ENCODE measurements around the gene ZG16B. TPM values are rescaled to one million over a fixed set of nuclear protein-coding genes. Genes with fewer than 3 reads are reported as not detected.

The ZG16B gene, protein sequence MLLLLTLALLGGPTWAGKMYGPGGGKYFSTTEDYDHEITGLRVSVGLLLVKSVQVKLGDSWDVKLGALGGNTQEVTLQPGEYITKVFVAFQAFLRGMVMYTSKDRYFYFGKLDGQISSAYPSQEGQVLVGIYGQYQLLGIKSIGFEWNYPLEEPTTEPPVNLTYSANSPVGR
- total RNA-seq (2021) (19.9 and 23.4 TPM in 2 replicates), Bru-seq, nascent RNA (percentile 47 among the genes with signal in this experiment), BruChase-seq, experiment 1, labeled RNA remaining after a 2-hour chase (percentile 56 among the genes with signal in this experiment), BruChase-seq, experiment 2, labeled RNA remaining after a 6-hour chase (percentile 61 among the genes with signal in this experiment)
- long read RNA-seq, transcript ZG16B-201 (4 exons, 831 nt) = major isoform, 5 of 11 reads
- long read RNA-seq, partial matches to known transcripts = 0 of 11 reads
- long read RNA-seq, other reads (novel, unspliced or antisense) = 4 of 11 reads

GRCh38 chr16:2829501-2830354 is at the start of gene ZG16B:
ZG16B (plus strand) TSS chr16:2830303; CDS start chr16:2830442, 139 bp downstream.
- Histone ChIP-seq H2AFZ (peak within 1 kb of the TSS; percentile 44; the same call in 1 of the 2 replicates), H4K20me1 (ENCODE audit: insufficient read depth) (no peaks in the 10 kb centered on the region), H3K27ac (peak within 1 kb of the TSS; percentile 53; the same call in 1 of the 2 replicates), H3K4me2 (peak within 1 kb of the TSS; percentile 65), H3K9me3 (ENCODE audit: insufficient read depth, low read depth) (no peaks in the 10 kb centered on the region), H3K79me2 (ENCODE audit: low read depth) (no peaks in the 10 kb centered on the region), H3F3A (ENCODE audit: insufficient read depth, low read depth) (peaks cover 17% of the 10 kb centered on the region; the same call in 1 of the 2 replicates), H3K4me1 (replicated peaks; ENCODE audit: insufficient read depth) (peaks cover 14% of the 10 kb centered on the region), H3K4me3 (no peak within 1 kb of the TSS), H3K27me3 (ENCODE audit: insufficient read depth, low read depth) (no peaks in the 10 kb centered on the region), H3K36me3 (ENCODE audit: low read depth) (no peaks in the 10 kb centered on the region), H3K9me2 (ENCODE audit: insufficient read depth) (no peaks in the 10 kb centered on the region)
- DNase-seq = peak; percentile 77
- intact Hi-C loops (cut with micrococcal nuclease; ENCODE audit: unreplicated experiment) = loop anchor here (1.0 kb wide), 2 partner anchors 29 to 51 kb away; partner anchors contain the start of gene PRSS22
- no TSS peak for BruUV-seq (replicated peaks)
- CTCF ChIA-PET = interaction anchor here (0.7 kb wide), 1 partner anchor 47 kb away, joined by 3 read pairs; no protein-coding TSS in a partner anchor
- POLR2A ChIA-PET (ENCODE audit: unreplicated experiment) = interaction anchor here (0.6 to 0.7 kb wide), 2 partner anchors 24 to 85 kb away, joined by 3 to 4 read pairs; no protein-coding TSS in a partner anchor
- TF ChIP-seq CTCF (conservative IDR thresholded peaks at IDR 0.05) (no peak), EZH2 (IDR thresholded peaks at IDR 0.05; ENCODE audit: low read depth) (no peak)

DNA sequence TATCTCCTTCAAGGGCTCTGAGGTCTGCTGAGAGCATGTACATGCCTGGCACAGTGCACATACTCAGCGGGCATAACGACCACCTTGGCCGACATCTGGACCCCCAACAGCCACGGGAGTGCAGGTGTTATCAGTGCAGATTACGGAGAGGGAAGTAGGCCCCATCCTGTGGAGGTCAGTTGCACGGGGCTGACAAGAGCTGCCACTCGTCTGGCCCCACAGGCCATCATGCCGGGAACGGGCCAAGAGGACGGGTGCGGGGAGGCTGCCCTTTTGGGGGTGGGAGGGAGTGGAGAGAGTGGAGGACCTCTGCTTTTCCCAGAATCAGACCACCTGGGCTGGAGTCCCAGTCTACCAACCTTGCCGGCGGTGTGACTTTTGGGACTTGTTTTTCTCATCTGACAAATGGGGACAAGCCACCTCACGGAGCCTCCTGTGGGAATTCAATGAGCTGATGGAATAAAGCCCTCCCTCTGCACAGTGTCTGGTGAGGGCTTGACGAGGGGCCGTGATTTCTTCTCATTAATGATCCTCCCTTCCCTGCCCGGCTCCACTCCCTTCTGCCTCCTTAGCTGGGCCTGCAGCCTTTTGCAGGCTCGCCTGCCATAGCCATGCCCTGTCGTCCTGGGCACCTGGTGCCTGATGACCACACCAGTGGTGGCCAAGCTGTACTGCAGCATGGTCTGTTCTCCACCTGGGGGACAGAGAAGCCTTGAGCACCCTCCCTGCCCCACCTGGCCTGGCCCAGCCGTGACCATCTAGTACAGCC is 47.3 kb upstream of the ZG16B start:
- Histone ChIP-seq H3K9me2 (ENCODE audit: insufficient read depth) (no peaks in the 10 kb centered on the region), H3F3A (ENCODE audit: insufficient read depth, low read depth) (peaks cover 25% of the 10 kb centered on the region; the same call in 1 of the 2 replicates), H4K20me1 (ENCODE audit: insufficient read depth) (no peaks in the 10 kb centered on the region), H3K27ac (no peak overlapping the region), H3K4me1 (replicated peaks; ENCODE audit: insufficient read depth) (peaks cover 9% of the 10 kb centered on the region), H3K9me3 (ENCODE audit: insufficient read depth, low read depth) (no peaks in the 10 kb centered on the region), H3K36me3 (ENCODE audit: low read depth) (no peaks in the 10 kb centered on the region), H3K79me2 (ENCODE audit: low read depth) (peaks cover 19% of the 10 kb centered on the region), H3K4me3 (no peak overlapping the region), H3K27me3 (ENCODE audit: insufficient read depth, low read depth) (peaks cover 2% of the 10 kb centered on the region; the same call in 1 of the 2 replicates), H3K4me2 (no peak overlapping the region), H2AFZ (no peak overlapping the region)
- ChIA-PET CTCF (interaction anchor here (0.6 kb wide), 1 partner anchor 47 kb away, joined by 3 read pairs; the partner anchor contains the start of gene ZG16B), POLR2A (ENCODE audit: unreplicated experiment) (no interaction called here)
- intact Hi-C loops (cut with micrococcal nuclease; ENCODE audit: unreplicated experiment) = no loop called here
- no peak for DNase-seq
- no TSS peak for BruUV-seq (replicated peaks)
- TF ChIP-seq CTCF (conservative IDR thresholded peaks at IDR 0.05) (no peak), EZH2 (IDR thresholded peaks at IDR 0.05; ENCODE audit: low read depth) (no peak)
